Activated CD4-positive, alpha-beta T cell treated with anti-CD3 and anti-CD28 coated beads, Interleukin-2, amount 50 U/mL, for 1 hour (primary cell): ENCODE measurements around the gene ALPG.
"Not testable (repeated sequence)": the region's sequence is repeated elsewhere in the genome, so short reads cannot be mapped to it uniquely, and the experiment has no call there.

Experiments used
- DNase-seq: peaks from one replicate; pipeline ENCODE4 v3.0.0-alpha.2; 2020

Gene ALPG

GRCh38 chr2:232442431-232442830, 35.8 kb downstream of the ALPG start:
- not testable (repeated sequence) for DNase-seq

DNA sequence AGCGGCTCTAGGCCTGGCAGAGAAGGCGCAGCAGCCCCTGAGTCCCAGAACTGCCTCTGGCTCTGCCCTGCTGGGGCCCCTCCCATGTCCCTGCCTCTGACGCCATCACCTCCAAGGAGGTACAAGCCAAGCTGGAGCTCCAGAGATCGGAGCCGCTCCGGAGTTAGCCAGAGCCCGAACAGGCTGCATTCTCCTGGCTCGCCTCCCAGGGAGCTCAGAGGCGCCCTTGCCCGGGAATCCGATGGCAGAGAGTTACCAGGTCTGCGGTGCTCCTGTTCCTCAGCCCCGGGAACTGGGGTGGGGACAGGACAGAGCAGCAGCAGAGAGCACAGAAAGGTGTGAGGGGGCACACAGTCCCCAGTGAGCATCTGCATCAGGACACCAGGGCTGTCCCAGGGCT, 36.4 kb downstream of the ALPG start:
- not testable (repeated sequence) for DNase-seq

DNA sequence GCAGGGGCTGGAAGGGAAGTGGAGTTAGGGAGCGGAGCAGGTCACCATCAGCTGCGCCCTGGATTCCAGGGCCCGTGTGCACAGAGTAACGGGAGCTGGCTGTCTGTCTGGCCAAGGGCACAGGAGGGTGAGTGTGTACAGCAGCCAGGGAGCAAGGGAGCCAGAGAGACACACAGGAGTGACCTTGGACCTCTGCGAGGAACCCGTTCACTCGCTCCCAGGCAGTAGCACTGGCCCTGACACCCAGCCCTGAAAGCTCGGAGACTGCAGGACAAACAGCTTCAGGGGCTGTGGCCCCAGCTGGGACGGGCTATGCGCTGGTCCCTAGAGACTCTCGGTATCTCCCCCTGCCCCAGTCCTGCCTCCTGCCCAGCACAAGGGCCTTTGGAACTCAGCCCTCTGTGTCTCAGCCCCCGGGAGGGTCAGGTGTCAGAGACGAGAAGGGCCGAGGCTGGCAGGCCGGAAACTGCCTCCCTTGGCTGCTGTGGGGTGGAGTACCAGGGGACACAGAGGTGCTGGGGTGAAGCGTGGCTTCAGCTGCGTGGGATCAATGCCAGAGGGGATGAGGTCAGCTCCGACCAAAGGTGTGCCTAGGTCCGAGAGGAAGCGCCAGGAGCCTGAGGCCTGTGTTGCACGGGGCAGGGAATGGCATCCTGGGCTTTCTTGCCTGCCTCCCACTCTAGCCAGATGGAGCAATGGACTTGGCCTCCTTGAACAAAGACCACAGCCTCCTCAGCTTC, 37.2 kb downstream of the ALPG start:
- DNase-seq: not testable (repeated sequence)

GRCh38 chr2:232444409-232445148, 37.9 kb downstream of the ALPG start:
- peak; percentile 61 for DNase-seq

DNA sequence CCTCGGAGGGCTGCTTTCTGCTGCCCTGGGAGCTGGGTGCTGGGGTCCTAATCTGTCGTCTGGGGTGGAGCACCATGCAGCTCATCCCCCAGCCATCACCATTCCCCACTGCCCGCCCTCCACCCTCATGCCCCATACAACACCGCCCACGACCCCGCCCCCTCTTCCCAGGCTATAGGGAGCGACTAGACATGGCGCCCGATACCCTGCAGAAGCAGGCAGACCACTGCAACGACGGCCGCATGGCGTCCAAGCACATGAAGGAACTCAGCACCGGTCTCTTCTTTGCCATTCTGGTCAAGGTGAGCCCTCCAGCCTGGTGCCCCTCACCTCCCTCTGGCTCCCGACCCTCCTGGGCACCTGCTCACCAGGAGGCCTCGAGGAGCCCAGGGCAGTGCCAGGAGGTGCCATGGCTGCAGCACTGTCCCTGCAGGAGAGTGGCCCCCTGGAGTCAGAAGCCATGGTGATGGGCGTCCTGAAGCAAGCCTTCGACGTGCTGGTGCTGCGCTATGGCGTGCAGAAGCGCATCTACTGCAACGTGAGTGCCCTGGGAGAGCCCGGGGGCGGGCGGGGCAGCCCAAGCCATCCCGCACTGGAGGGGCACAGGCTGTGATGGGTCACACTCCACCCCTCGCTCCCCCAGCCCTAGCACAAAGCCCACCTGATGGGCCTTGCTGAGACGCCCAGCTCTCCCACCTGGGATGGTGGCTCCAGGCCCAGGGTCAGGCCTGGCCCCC, 38.7 kb downstream of the ALPG start:
- not testable (repeated sequence) for DNase-seq

DNA sequence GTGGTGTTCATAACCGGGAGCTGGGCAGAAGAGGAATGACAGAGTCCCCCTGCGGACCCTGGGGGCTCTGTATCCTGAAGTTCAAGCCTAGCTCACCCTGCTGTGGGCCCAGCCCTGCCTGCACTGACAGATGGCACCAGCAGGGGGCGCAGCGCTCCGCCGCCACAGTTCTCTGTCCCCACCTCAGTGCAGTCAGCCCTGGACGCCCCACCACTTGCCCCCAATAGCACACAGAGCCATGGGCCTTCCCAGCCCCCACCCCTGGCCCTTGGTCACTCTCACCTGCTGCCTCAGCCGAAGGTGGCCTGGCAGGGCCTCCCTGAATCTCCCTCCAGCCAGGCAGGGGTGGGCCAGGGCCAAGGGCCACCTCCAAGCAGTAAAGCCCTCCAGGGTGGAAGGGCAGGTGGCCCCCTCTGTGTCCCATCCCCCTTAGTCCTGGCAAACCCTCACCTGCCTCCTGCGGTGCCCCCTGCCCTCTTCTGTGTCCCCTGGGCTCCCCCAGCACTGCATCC, 39.7 kb downstream of the ALPG start:
- not testable (repeated sequence) for DNase-seq

DNA sequence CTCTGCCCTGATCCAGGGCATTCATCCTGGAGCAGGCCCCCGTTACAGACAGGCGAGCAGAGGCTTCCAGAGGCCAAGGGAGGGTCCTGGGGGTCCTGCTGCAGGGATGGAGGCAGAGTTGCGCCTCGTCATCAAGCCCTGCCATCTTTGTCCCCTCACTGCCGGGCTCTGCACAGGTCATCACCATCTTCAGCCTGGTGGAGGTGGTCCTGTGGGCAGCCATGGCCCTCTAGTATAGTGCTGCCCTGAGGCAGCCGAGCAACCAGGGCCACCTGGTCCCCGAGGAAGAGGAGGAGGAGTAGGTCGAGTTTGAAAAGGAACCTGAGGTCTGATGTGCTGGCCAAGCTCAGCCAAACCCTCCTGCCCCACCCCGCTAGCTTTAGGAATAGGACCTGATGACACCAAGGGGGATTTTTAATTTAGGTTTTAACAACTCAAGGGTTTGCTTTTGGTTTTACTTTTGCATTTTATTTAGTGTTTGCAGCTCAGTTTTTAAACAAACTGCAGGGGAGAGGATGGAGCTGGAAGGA, 40.5 kb downstream of the ALPG start:
- no peak for DNase-seq

- no peak for DNase-seq
Observed at GRCh38 chr2:232447638-232448303, 41.1 kb downstream of the ALPG start.

DNA sequence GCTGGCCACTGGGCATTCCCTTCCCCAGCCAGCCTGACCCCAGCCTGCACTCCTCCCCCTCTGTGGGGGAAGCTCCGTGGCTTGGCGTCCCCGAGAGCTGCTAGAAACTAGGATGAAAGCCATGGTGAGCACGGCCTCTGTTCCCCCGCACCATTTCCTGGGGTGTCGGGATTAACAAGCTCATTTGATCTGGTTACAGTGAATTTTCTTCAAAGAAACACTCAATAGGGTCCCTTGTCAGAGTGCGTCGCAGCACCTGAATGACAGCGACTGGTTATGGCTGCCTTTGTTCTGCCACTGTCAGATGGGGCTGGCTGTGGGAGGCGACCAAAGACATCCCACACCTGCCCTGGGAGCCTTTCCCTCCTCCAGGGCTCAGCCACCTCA, 41.7 kb downstream of the ALPG start:
- no peak for DNase-seq

DNA sequence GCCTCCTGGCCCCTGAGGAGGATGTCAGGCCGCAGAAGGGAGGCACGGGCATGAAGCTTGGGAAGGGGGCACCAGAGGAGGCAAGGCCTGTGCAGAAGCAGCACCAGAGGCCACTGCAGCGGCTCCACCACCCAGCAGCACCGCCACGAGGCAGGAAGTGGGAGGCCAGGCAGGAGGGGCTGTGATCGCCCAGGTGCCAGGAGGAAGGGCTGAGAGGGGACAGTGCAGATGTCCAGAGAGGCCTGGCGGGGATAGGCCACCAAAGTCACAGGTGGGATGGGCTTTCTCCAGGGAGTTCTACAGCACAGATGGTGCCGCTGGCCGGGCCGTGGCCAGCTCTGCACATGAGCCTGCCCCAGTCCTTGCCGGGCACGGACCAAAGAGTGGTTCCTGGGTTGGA, 43.3 kb downstream of the ALPG start:
- DNase-seq: no peak

DNA sequence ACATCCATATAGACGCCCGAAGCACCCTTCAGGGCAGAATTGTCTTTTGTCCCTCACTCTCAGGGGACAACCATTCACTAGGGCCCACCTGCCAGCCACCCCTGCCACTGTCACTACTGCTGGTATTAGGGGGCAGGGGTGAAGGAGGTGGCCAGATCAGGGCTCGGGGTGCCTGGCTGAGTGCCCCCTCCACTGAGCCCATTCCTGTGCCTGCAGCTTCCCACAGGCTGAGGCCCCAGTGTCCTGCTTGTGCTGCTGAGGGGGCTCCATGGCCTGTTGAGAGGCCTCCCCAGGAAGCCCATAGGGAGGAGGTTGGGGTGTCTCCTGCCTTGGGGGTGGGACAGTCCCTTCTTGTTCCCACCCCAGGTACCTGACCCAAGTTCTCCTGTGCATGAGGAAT, 45.0 kb downstream of the ALPG start:
- not testable (repeated sequence) for DNase-seq

DNA sequence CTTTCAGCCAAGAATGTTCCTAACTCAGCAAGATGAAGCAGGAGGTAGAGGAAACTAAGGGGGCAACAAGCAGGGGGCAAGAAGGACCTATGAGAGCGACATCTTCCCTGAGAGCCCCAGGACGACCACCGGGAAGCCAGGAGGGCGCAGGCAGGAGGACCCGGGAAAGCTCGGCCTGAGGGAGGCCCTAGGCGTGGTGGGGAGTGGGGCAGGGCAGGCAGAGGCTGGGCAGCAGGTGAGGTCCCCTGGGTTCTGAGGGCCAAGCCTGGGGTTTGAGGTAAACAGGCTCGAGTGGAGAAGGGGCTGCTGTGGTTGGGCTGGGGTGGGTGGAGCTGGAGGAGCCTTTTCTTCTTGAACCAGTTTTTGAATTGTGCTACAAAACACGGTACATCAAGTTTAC, 48.0 kb downstream of the ALPG start:
- no peak for DNase-seq

DNA sequence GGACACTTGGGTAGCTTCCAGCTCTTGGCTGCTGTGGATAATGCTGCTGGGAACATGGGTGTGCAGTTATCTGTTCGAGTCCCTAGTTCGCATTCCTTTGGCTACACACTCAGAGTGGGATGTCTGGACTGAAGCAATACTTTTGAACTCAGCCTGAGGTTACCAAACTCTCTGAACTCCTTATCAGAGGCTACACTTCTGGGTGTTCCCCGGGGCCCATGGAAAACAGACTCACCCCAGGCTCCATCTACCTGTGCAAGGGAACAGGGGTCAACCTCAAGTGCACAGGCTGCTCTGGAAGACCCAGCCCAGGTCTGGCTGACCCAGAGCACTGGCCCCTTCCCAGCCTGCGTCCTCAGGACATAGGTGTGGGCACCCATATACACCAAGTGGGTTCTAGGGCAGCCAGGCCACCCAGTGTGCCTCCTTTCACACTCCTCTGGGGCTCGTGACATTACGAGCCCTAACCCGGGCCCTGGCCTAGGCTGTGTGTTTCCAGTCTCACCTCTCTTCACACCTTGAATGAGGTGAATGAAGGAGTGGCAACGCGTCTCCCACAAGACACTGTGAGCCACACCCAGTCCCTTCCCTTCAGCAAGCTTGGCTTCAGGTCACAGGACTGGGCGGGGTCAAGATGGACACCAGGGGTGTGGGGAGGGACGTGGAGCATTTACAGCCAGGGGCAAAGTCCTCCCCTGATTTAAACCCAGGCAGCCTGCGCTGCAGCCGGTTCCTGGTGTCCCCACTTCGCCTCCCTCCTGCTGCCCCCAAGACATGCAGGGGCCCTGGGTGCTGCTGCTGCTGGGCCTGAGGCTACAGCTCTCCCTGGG, 49.0 kb downstream of the ALPG start, which contains the start of gene ALPI:
TSS of gene ALPI (plus strand) at position 728 of the 830 bp plus-strand sequence. CDS start at position 775, 47 bp downstream.
- no peak for DNase-seq

DNA sequence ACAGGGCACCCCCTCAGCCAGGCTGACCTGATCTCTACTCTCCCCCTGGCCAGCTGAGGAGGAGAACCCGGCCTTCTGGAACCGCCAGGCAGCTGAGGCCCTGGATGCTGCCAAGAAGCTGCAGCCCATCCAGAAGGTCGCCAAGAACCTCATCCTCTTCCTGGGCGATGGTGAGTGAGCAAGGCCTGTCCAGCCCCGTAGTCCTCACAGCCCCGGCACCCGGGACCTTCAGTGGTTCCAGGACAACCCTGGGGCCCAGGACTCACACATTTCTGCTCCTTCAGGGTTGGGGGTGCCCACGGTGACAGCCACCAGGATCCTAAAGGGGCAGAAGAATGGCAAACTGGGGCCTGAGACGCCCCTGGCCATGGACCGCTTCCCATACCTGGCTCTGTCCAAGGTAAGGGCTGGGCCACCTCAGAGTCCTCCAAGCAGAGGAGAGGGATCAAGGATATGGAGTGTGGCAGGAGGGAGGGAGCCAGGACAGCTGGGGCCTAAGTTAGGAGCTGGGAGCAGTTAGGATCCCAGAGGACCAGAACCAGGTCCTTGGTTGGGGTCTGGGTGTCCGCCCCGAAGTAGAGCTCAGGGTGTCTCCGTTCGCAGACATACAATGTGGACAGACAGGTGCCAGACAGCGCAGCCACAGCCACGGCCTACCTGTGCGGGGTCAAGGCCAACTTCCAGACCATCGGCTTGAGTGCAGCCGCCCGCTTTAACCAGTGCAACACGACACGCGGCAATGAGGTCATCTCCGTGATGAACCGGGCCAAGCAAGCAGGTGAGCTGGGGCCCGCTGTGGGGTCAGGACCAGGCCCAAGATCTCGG, 49.9 kb downstream of the ALPG start:
- DNase-seq: no peak

GRCh38 chr2:232457121-232458011, 50.7 kb downstream of the ALPG start:
- DNase-seq: no peak

DNA sequence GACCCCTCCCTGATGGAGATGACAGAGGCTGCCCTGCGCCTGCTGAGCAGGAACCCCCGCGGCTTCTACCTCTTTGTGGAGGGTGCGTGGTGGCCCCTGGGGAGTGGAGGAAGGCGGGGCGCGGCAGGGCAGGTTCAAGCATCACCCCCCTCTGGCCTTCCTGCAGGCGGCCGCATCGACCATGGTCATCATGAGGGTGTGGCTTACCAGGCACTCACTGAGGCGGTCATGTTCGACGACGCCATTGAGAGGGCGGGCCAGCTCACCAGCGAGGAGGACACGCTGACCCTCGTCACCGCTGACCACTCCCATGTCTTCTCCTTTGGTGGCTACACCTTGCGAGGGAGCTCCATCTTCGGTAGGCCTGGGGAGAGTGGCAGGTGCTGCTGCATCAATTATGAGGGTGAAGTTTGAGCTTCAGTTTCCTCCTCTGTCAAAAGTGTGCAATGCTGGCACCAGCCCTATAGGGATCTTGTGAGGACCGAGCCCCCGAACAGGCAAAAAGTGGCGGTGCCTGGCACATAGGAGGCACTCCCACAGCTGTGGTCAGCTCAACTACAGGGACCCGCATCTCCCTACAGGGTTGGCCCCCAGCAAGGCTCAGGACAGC, 51.5 kb downstream of the ALPG start:
- no peak for DNase-seq

GRCh38 chr2:232458661-232459418, 52.2 kb downstream of the ALPG start:
- DNase-seq: no peak

- no peak for DNase-seq
Observed at GRCh38 chr2:232459419-232460035, 52.9 kb downstream of the ALPG start.
